Fibroblast of villous mesenchyme (primary cell): Measurements from ENCODE around the gene CST5. TPM values are rescaled to one million over a fixed set of nuclear protein-coding genes. Genes with fewer than 3 reads are reported as not detected.

ENCODE experiments used
- DNase-seq: peaks from one replicate; pipeline ENCODE4 v3.0.0-alpha.2; 2010; ENCODE audit warnings: low read depth
- H3K4me3 ChIP-seq: 2 replicates; pipeline ENCODE4 v1.5.1; 2011; ENCODE audit warnings: low read depth, mild to moderate bottlenecking, low read length
- total RNA-seq: library from RNA; depleted of rRNA; stranded (reverse); fragments of >200 nt; gene quantifications from 2 replicates; pipeline ENCODE4 v1.2.3, GENCODE V29; 2012
- TF ChIP-seq, protein P1 (sequence below): IDR thresholded peaks from 2 replicates; pipeline ENCODE4 v1.5.1; 2012; ENCODE audit warnings: low read depth, mild to moderate bottlenecking, low read length; ENCODE audit not compliant: insufficient read depth

CST5 gene
- total RNA-seq: not detected in 2 replicates

- no peak for DNase-seq
- no peak within 1 kb of the TSS for H3K4me3 ChIP-seq
- TF ChIP-seq, protein P1, sequence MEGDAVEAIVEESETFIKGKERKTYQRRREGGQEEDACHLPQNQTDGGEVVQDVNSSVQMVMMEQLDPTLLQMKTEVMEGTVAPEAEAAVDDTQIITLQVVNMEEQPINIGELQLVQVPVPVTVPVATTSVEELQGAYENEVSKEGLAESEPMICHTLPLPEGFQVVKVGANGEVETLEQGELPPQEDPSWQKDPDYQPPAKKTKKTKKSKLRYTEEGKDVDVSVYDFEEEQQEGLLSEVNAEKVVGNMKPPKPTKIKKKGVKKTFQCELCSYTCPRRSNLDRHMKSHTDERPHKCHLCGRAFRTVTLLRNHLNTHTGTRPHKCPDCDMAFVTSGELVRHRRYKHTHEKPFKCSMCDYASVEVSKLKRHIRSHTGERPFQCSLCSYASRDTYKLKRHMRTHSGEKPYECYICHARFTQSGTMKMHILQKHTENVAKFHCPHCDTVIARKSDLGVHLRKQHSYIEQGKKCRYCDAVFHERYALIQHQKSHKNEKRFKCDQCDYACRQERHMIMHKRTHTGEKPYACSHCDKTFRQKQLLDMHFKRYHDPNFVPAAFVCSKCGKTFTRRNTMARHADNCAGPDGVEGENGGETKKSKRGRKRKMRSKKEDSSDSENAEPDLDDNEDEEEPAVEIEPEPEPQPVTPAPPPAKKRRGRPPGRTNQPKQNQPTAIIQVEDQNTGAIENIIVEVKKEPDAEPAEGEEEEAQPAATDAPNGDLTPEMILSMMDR: no peak
These were observed at the start of gene CST5 for GRCh38 chr20:23879328-23879798. CST5 (minus strand) TSS chr20:23879748; CDS start chr20:23879676, 72 bp downstream.

DNA sequence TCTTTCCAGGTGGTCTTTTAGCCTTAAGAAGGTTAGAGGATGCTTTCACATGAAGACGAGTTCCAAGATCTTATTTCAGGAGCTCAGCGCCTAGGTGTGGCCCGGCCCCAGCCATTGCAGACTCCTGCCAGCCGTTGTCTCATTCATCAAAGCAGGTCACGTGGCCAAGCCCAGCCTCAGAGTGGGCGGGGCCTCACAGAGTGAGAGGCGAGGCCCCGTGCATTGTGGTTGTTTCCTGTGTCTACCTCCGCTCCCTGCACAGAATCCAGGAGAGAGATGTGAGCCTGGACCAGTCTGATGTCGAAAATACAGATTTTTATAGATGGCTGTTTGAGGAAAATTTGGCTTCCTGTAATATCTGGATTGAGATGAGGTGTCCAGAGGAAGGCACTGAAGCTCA, 49.2 kb upstream of the CST5 start:
- DNase-seq: no peak
- H3K4me3 ChIP-seq: no peak overlapping the region
- TF ChIP-seq, protein P1: no peak

GRCh38 chr20:23928353-23928752, 48.8 kb upstream of the CST5 start:
- TF ChIP-seq, protein P1: no peak
- DNase-seq: no peak
- H3K4me3 ChIP-seq: no peak overlapping the region

DNA sequence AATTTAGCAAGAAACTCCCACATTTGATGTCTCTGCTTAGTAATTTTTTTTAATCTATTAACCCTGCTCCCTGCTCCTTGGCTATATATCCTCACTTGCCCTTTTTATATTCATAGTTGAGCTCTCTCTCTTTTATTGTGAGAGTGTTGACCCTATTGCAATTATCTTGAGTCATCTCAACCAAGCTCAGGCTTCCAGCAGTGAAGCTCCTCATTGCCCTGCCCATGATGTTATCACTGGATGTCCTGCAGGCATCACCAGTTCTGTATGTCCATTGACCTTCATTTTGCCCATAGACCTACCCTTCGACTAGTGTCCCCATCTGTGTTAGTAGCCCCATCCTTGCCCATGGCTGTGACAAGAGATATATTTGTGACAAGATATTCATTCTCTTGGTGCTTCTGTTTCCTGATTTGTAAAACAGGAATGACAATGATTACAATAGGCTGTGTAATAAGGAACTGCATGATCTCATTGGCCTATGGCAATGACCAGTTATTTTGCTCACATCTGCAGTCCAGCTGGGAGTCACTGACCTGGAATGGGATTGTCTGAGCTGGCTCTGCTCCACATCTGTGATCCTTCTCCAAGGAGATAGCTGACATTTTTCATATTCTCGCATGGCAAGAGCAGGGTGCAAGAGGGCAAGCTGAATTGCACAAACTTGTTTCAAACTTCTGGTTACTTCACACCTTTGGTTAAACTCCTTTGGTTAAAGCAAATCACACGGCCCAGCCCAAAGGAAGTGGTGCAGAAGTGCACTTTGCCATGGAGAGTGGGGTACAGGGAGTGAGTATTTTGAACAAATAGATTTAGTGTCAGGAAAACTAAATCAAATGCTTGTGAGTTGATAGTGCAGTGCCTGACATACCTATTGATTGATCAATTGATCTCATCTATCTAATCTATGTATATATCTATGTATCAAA, 47.7 kb upstream of the CST5 start:
- DNase-seq: peak; percentile 38
- H3K4me3 ChIP-seq: no peak overlapping the region

DNA sequence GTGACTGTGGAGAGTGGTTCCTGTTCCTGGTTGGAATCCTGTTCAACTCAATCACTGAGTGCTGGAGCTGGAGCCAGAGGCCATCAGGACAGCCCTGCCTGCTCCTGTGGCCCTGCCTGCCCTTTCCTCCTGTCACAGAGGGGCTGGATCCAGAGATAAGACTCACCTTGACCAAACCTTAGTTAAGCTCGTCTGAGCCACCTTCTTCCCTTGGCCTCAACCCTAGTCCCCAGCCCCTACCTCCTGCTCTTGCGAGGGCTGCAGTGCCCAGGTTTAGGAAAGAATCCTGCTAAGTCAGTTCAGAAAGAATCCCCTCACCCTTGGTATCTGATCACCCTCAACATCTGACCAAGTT, 47.0 kb upstream of the CST5 start:
- no peak overlapping the region for H3K4me3 ChIP-seq
- TF ChIP-seq, protein P1: no peak
- DNase-seq: no peak

More for the DNA sequence above, 47.7 kb upstream of the CST5 start:
- TF ChIP-seq, protein P1: no peak

DNA sequence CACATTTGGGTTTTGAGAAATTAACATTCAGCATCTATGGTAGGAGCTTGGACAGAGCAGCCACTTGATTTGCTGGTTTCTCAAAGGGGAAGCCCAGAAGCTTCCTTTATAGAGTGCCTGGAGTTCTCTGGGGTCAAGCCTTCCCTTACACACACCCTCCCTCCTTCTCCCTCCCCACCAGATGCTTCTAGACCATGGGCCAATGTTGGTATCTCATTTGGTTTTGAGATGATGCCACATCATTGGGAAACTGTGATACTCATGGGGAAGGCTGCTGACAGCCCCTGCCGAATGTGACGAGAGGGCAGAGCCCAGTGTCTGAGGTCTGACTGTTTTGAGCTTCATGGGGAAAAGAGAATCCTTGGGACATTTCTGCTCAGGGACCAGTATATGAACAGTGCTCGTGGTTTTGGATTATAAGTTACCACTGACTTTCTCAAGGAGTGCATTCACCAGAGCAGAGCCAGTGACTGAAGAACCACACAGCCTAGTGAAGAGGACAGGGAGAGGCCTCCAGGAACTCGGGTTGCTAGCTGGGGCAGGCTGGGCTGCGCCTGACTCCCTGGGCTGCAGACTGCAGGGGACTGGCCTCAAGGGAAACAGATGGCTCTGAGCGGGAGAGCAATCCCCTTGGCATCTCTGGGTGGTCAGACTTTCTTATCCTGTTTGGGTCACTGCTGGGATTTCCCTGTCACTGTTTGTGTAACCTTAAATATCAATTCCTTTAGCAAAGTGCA, 46.4 kb upstream of the CST5 start:
- no peak for DNase-seq
- TF ChIP-seq, protein P1: no peak
- H3K4me3 ChIP-seq: no peak overlapping the region
